ENCODE data around the gene SNAPC4. TPM values are rescaled to one million over a fixed set of nuclear protein-coding genes. Genes with fewer than 3 reads are reported as not detected.
A peak's percentile ranks its signal among the peaks of the same experiment; 100 is the strongest.

The SNAPC4 gene
- total RNA-seq, 1 experiment from 2014 or later, result 19.9 TPM

DNA sequence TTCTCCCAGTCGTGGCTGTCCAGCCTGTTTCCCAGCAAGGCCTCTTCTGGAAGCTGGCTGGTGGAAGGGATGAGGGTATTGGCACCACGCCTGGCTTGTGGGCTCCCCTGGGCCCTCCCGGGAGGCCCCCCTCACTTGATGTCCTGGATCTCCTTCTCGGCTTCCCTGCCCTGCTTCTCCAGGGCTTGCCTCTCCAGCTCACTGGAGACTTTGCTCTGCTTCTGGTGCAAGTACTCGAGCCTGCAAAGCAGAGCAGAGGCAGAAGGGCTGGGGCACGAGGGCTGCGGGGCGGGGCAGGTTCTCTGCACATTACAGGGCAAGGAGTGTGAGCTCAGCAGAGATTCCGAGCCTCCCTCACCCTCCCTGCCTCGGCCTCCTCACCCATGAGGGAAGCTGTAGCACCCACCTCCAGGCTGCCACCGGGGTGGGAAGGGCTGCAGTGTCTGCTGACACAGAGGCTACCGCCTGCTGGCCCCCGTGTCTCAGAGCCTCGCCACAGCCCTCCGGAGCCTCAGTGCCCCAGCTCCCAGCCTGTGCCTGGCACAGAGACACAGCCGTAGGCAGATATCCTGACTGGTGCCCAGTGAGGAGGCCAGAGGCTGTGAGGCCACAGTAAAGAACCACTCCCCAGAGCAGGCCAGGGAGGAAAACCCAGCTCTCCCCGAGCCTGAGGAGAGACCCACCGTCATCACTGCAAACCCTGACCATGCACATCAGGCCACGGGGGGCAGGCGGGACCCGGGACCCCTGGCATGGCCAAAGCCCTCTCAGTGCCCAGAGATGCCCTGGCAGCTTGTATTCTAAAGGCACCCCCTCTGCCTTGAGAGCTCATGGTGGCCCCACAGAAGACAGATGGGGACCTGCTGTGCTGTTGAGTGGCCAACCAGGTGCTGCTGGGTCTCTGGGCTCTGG, 7.2 kb downstream of the SNAPC4 start:
- DNase-seq (ENCODE audit: low read depth), result no peak

DNA sequence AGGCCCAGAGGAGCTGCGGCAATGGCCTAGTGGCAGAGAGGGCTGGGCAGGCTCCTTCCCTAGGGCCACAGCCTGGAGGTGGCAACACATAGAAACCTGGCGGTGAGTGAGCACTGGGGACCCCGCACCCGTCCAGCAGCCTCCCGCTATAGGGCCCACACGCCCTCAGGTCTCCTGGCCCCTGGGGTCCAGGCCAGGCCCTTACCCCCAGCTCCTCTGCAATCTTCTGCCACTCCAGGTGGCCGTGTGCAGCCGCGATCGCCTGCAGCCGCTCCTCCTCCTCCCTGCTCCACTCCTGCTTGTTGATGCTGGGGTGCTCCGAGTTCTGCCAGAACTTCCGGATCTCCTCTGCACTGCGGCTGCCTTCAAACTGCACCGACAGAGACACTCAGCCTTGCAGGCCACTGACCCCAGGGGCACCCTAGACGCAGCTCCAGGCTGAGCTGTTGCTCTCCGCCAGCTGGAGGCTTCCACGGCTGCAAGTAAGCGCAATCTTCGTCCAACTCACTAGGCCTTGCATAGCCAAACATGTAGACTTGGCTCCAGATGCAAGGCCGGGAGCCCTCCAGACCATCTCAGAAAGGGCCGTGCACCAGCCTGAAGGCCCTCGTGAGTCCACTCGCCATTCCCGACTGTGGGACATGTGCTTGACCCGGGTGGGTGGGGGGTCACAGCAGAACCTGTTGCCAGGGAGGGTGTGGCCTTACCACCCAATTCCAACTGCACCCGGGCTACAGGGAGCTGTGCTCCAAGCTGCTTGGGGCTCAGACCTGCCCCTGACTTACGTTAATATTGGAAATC, 8.0 kb downstream of the SNAPC4 start:
- DNase-seq (ENCODE audit: low read depth), result no peak

DNA sequence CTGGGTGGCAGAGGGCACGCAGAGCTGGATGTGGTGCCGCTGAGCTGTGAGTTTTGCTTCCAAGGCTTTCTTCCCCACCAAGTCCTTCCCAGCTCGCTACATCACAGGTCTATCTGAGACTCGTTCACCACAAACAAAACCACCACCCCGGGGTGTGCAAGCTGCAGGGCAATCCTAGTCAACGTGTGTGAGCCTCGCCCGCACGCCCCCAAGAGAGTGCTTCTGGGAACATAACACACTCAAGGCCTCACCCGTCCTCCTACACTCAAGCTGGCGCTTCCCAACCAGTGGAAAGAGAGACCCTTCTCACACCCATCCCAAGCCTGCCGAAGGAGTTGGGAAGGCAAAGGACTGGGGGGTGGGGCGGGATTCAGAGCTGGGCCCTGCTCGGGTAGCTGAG, 10.6 kb downstream of the SNAPC4 start:
- DNase-seq (ENCODE audit: low read depth), result no peak

DNA sequence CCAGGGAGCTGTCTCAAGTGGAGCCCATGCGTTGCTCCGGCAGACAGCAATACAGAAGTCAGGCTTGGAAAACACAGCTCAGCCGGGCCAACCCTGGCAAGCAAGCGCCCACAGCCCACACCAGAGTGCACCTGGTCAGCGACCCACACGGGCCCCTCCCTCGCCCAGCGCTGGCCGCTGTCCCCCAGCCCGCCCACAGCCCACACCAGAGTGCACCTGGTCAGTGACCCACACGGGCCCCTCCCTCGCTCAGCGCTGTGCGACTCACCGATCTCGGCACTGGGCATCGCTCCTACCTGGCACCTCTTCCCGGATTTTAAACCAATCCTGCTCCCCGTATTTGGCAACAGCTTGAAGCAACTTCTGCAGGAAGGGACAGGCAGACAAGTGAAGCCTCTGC, 12.8 kb downstream of the SNAPC4 start:
- DNase-seq (ENCODE audit: low read depth), result no peak

DNA sequence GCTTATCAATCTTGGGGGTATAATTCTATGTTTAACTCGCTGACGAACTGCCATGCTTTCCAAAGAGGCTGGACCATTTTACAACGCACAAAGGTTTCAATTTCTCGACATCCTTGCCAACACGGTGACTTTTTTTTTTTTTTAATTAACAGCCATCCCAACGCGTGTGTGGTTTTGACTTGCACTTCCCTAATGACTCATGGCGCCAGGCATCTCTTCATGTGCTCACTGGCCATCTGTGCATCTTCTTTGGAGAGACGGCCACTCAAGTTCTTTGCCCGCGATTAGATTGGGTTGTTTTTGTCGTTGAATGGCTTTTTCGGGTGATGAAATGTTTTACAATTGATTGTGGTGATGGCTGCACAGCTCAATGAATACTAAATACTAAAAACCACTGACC, 14.0 kb downstream of the SNAPC4 start:
- DNase-seq (ENCODE audit: low read depth), result peak; percentile 51

GRCh38 chr9:136385015-136385414, 15.0 kb downstream of the SNAPC4 start:
- DNase-seq (ENCODE audit: low read depth), result no peak

DNA sequence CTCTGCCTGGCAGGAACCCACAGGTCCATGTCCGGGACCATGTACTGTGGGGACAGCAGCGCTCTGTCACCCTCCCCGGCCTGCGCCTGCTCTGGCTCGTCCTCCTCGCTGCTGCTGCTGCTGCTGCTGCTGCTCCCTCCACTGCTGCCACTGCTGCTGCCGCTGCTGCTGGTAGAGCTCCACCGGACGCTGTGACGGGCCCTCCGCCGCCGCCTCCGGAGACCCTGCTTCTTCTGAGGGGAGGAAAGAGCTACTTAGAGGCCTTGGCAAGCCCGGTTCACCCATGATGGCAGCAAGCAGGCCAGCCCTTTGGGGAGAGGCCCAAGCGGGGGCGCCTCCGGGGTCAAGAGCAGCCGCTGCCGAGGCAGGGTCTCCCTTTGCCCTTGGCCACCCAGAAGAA, 16.5 kb downstream of the SNAPC4 start:
- DNase-seq (ENCODE audit: low read depth), result no peak

DNA sequence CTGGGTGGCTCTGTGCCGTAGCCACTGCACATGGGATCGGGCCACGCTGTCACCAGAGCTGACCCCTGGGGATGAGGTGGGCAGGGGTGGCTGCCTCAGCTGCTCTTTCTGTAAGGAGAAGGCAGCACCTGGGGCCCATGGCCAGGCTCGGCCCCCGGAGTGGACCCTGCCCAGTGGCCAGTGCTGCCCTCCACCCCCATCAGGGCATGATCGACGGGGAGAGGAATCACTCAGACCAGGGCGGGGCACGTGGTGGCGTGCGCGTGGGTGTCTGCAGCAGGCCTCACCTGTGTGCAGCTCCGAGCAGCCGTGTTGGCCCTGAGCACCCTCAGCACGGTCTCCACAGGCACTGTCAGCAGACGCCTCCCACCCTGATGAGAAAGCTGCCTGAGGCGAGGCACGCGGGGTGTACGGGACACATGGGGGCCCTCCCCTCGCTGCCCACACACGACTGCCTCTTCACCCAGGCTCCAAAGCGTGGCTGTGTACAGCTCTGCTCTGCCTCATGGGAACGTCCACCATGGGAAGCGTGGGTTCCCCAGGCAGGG, 17.9 kb downstream of the SNAPC4 start:
- DNase-seq (ENCODE audit: low read depth), result no peak

GRCh38 chr9:136381311-136381710, 18.7 kb downstream of the SNAPC4 start:
- no peak for DNase-seq (ENCODE audit: low read depth)

- DNase-seq (ENCODE audit: low read depth), result no peak
These were observed 19.6 kb downstream of the SNAPC4 start for GRCh38 chr9:136380381-136380780.

DNA sequence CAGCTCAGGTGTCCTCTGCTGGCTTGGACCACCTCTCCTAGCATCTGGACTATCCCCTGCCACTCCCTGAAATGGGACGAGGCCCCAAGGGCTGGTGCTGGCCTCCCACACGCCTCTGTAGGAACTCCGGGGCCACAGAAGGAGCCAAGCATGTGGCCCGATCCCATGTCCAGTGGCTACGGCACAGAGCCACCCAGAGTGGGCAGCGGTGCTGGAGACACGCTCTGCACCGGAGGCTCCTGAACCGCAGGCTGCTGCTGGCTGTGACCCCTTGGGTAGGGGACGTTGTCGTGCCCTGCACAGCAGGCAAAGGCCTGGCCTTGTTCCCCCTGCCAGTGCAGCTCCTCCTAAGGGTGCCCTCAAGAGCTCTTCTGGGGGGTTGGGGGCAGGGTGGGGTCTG, 20.1 kb downstream of the SNAPC4 start:
- DNase-seq (ENCODE audit: low read depth), result no peak

- DNase-seq (ENCODE audit: low read depth), result no peak
These were observed 20.6 kb downstream of the SNAPC4 start for GRCh38 chr9:136379401-136379800.

DNA sequence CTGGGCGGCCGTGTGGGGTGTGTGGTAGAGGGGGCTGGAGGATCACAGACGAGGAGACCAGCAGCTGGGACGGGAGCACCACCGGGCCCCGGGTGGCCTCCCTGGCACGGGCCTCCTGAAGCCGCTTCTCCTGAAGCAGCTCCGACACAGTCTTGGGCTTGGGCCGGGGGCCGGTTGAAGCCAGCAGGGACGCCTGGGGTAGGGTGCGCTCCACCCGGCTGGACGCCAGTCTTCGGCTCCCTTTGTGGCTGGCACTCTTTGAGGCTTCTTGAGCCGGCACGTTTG, 21.0 kb downstream of the SNAPC4 start:
- DNase-seq (ENCODE audit: low read depth), result no peak

DNA sequence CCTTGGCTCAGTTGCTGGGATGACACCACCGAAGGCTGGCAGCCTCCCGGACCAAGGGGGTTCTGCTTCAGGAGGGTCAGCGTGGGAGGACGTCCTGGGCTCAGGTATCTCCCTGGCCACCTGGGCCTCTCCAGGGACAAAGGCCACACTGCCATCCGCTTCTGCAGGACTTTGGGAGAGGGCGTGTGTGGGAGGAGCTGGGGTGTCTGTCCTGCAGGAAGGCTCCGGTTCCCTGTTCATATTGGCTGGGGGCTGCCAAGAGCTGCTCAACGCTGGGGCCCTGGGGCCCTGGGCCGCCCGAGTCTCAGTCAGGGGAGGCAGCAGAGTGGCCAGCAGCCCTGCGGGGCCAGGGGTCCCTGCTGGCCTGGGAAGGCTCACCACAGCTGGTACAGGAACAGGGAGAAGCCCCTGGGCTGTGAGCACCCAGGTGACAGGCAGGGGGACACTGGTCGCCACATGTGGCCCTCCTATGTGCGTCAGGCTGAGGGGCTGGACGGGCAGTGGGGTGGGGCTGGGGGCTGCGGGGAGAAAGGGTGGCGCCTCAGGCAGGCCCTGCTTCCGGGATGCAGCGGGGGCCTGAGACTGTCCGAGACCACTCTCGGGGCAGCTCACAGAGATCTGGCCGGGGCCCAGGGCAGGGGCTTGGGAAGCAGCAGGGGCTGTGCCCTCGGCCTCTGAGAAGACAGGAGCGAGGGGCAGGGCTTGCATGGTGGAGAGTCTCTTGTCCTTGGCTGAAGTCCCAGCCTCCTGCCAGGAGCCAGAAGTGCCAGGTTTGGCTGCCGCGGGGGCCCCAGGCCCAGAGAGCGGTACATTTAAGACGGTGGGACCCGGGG, 21.6 kb downstream of the SNAPC4 start:
- no peak for DNase-seq (ENCODE audit: low read depth)

GRCh38 chr9:136377341-136378169, 22.4 kb downstream of the SNAPC4 start:
- no peak for DNase-seq (ENCODE audit: low read depth)

DNA sequence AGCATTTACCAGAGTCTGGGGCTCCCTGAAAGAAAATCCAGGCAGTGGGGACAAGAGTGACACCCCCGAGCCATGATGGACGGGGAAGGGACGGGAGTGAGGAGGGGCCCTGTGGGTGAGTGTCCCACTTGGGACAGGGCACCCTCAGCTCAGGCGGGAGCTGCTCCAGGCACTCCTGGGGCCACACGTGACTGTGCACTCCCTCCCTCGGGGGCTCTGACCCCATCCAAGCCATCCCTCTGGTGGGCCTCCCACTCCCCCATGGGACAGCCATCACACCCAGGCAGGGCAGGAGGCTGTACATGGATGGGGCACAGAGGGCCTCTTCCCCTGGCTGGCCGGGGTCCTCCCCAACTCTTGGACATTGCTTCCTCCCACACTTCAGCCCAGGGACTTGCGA, 23.5 kb downstream of the SNAPC4 start:
- DNase-seq (ENCODE audit: low read depth), result no peak

DNA sequence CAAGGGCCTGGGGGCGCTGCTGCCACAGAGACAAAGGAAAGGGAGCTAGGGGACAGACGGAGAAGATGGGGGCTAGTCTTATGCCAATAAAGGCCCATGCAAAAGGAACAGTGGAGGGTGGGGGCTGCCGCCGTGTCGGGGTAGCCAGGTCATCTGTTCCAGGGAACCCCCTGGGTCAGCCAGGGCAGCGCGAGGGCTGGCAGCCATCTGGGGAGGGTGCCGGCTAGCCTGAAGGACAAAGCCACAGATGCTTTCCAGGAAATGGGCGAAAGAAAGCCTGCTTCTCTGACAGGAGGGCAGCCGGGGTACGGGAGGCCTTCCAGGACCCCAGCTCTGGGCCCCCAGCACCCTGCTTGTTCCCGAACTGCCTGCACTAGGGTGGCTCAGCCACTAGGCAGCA, 24.9 kb downstream of the SNAPC4 start:
- no peak for DNase-seq (ENCODE audit: low read depth)

GRCh38 chr9:136374183-136374575, 25.8 kb downstream of the SNAPC4 start:
- DNase-seq (ENCODE audit: low read depth), result no peak

- DNase-seq (ENCODE audit: low read depth), result no peak
These were observed 26.4 kb downstream of the SNAPC4 start, which contains the start of gene CARD9 for GRCh38 chr9:136373300-136374182. TSS of gene CARD9 (minus strand) at chr9:136373669. CDS start at chr9:136372078, 1,591 bp downstream.
